ENCODE data around the gene ERGIC1. TPM values are rescaled to one million over a fixed set of nuclear protein-coding genes. Genes with fewer than 3 reads are reported as not detected.
A peak's percentile ranks its signal among the peaks of the same experiment; 100 is the strongest.

Gene ERGIC1
- total RNA-seq, 2 donors from 2014 or later, result 46.5 to 93.1 TPM

GRCh38 chr5:172932313-172933017, 98.4 kb downstream of the ERGIC1 start:
- 14 to 27% methylated on average over 14 to 22 of the region's 22 CpGs for WGBS, 2 donors

GRCh38 chr5:172933238-172933637, 99.2 kb downstream of the ERGIC1 start:
- H3K9me3 ChIP-seq, result no peaks in the 10 kb centered on the region
- peaks cover 0 to 10% of the 10 kb centered on the region in 2 donors for H3K36me3 ChIP-seq (replicated peaks in 1 of 2; ENCODE audit: insufficient read depth in 1 of 2, low read depth in 2 of 2)
- H3K27me3 ChIP-seq, result no peaks in the 10 kb centered on the region
- no peak overlapping the region for H3K4me3 ChIP-seq
- TF ChIP-seq POLR2A (IDR thresholded peaks at IDR 0.05), result no peak
- no peak for TF ChIP-seq CTCF (IDR thresholded peaks at IDR 0.05)
- H3K4me1 ChIP-seq, result peaks cover 5% of the 10 kb centered on the region
- 77 to 79% methylated on average over 4 of the region's 4 CpGs for WGBS, 2 donors
- DNase-seq (no peak), ATAC-seq (no peak)
- H3K27ac ChIP-seq, result no peak overlapping the region
- intact Hi-C loops (cut with DNase I), result loop anchor here (5.0 kb wide), 1 partner anchor 216 kb away; no protein-coding TSS in a partner anchor

More at GRCh38 chr5:172932313-172933017, 98.4 kb downstream of the ERGIC1 start:
- H3K27ac ChIP-seq, result peak overlapping the region in 1 of 4 donors; percentile 45
- DNase-seq, result peak; percentile 78 to 82 (median 80)
- peak; percentile 95 for ATAC-seq
- no peaks in the 10 kb centered on the region for H3K27me3 ChIP-seq
- H3K4me3 ChIP-seq, result no peak overlapping the region
- intact Hi-C loops (cut with DNase I), result loop anchor here (5.0 kb wide), 1 partner anchor 215 kb away; no protein-coding TSS in a partner anchor
- peaks cover 5% of the 10 kb centered on the region for H3K4me1 ChIP-seq
- H3K36me3 ChIP-seq (replicated peaks in 1 of 2; ENCODE audit: insufficient read depth in 1 of 2, low read depth in 2 of 2), result peaks cover 0 to 10% of the 10 kb centered on the region in 2 donors
- H3K9me3 ChIP-seq, result no peaks in the 10 kb centered on the region
- TF ChIP-seq POLR2A (IDR thresholded peaks at IDR 0.05) (peak in 2 of 3 donors; percentile 6 to 10), CTCF (IDR thresholded peaks at IDR 0.05) (peak; percentile 88 to 96 (median 94))

- no peak for DNase-seq
- 94 to 96% methylated on average over 14 of the region's 14 CpGs for WGBS, 2 donors
Observed at GRCh38 chr5:172935096-172935495, 101.0 kb downstream of the ERGIC1 start.

GRCh38 chr5:172936401-172936800, 102.3 kb downstream of the ERGIC1 start:
- no peak overlapping the region for H3K27ac ChIP-seq
- TF ChIP-seq CTCF (IDR thresholded peaks at IDR 0.05) (no peak), POLR2A (IDR thresholded peaks at IDR 0.05) (no peak)
- no peak overlapping the region for H3K4me3 ChIP-seq
- peaks cover 0 to 11% of the 10 kb centered on the region in 2 donors for H3K36me3 ChIP-seq (replicated peaks in 1 of 2; ENCODE audit: insufficient read depth in 1 of 2, low read depth in 2 of 2)
- no peaks in the 10 kb centered on the region for H3K27me3 ChIP-seq
- DNase-seq (no peak), ATAC-seq (no peak)
- H3K9me3 ChIP-seq, result no peaks in the 10 kb centered on the region
- intact Hi-C loops (cut with DNase I), result no loop called here
- peaks cover 5% of the 10 kb centered on the region for H3K4me1 ChIP-seq
- WGBS, 2 donors, result 88 to 92% methylated on average over 5 of the region's 5 CpGs

More at GRCh38 chr5:172935096-172935495, 101.0 kb downstream of the ERGIC1 start:
- intact Hi-C loops (cut with DNase I), result no loop called here
- H3K36me3 ChIP-seq (replicated peaks in 1 of 2; ENCODE audit: insufficient read depth in 1 of 2, low read depth in 2 of 2), result peaks cover 0 to 10% of the 10 kb centered on the region in 2 donors
- H3K27me3 ChIP-seq, result no peaks in the 10 kb centered on the region
- H3K27ac ChIP-seq, result no peak overlapping the region
- H3K4me1 ChIP-seq, result peaks cover 5% of the 10 kb centered on the region
- no peaks in the 10 kb centered on the region for H3K9me3 ChIP-seq
- TF ChIP-seq POLR2A (IDR thresholded peaks at IDR 0.05) (no peak), CTCF (IDR thresholded peaks at IDR 0.05) (no peak)
- ATAC-seq, result no peak
- no peak overlapping the region for H3K4me3 ChIP-seq

All from body of pancreas (tissue), 4 donors.